Neural progenitor cell (in vitro differentiated cells): Measurements from ENCODE around the gene SFMBT1. TPM values are rescaled to one million over a fixed set of nuclear protein-coding genes. Genes with fewer than 3 reads are reported as not detected.

Experiments
- DNase-seq: peaks from one replicate; pipeline ENCODE4 v3.0.0-alpha.2; 2016; ENCODE audit warnings: low spot score
- H2AFZ ChIP-seq: fragments of 200-600 bp; sonication (generic); replicated peaks from 2 replicates; pipeline ENCODE4 v1.6.1; 2016; ENCODE audit warnings: antibody characterized with exemption
- H3F3A ChIP-seq: fragments of 200-600 bp; sonication (generic); 2 replicates; pipeline ENCODE4 v1.6.1; 2016; ENCODE audit warnings: antibody characterized with exemption, low read depth
- H3K27ac ChIP-seq: fragments of 200-600 bp; sonication (generic); 2 replicates; pipeline ENCODE4 v1.5.1; 2016; ENCODE audit warnings: mild to moderate bottlenecking
- H3K27me3 ChIP-seq: fragments of 200-600 bp; sonication (generic); 2 replicates; pipeline ENCODE4 v1.6.1; 2016; ENCODE audit warnings: mild to moderate bottlenecking, moderate library complexity
- H3K36me3 ChIP-seq: fragments of 200-600 bp; sonication (generic); 2 replicates; pipeline ENCODE4 v1.5.1; 2016
- H3K4me1 ChIP-seq: fragments of 200-600 bp; sonication (generic); 2 replicates; pipeline ENCODE4 v1.6.1; 2016; ENCODE audit warnings: mixed run types
- H3K4me2 ChIP-seq: fragments of 200-600 bp; sonication (generic); 2 replicates; pipeline ENCODE4 v1.6.1; 2016
- H3K4me3 ChIP-seq: fragments of 200-600 bp; sonication (generic); 2 replicates; pipeline ENCODE4 v1.5.1; 2016
- H3K79me2 ChIP-seq: fragments of 200-600 bp; sonication (generic); 2 replicates; pipeline ENCODE4 v1.6.1; 2016; ENCODE audit warnings: low read depth
- H3K9ac ChIP-seq: fragments of 200-600 bp; sonication (generic); 2 replicates; pipeline ENCODE4 v1.6.1; 2016
- H3K9me3 ChIP-seq: fragments of 200-600 bp; sonication (generic); 2 replicates; pipeline ENCODE4 v1.5.1; 2016; ENCODE audit warnings: low read depth
- H4K20me1 ChIP-seq: fragments of 200-600 bp; sonication (generic); 2 replicates; pipeline ENCODE4 v1.6.1; 2016; ENCODE audit warnings: low read depth
- H3K27ac Mint-ChIP-seq: 3 replicates; pipeline ENCODE4 v1.8.0; 2021; ENCODE audit warnings: mixed read lengths
- H3K27me3 Mint-ChIP-seq: 2 replicates; pipeline ENCODE4 v1.8.0; 2022; ENCODE audit warnings: low read depth, mild to moderate bottlenecking, inconsistent platforms, moderate library complexity, mixed read lengths; ENCODE audit not compliant: insufficient read depth
- H3K36me3 Mint-ChIP-seq: 3 replicates; pipeline ENCODE4 v1.8.0; 2021; ENCODE audit warnings: mixed read lengths
- H3K4me1 Mint-ChIP-seq: 3 replicates; pipeline ENCODE4 v1.8.0; 2021; ENCODE audit warnings: mixed read lengths
- H3K4me3 Mint-ChIP-seq: 3 replicates; pipeline ENCODE4 v1.8.0; 2021; ENCODE audit warnings: mild to moderate bottlenecking, moderate library complexity, mixed read lengths
- H3K9me3 Mint-ChIP-seq: 3 replicates; pipeline ENCODE4 v1.8.0; 2020; ENCODE audit warnings: mixed read lengths
- EZH2 ChIP-seq: fragments of 200-600 bp; sonication (generic); IDR thresholded peaks from 2 replicates; pipeline ENCODE4 v1.6.1; 2017; ENCODE audit warnings: antibody characterized with exemption, mild to moderate bottlenecking, moderate library complexity
- EZH2phosphoT487 ChIP-seq: fragments of 200-600 bp; sonication (generic); IDR thresholded peaks from 2 replicates; pipeline ENCODE4 v1.6.1; 2017; ENCODE audit warnings: antibody characterized with exemption
- total RNA-seq: library from RNA; depleted of rRNA; stranded (reverse); fragments of >200 nt; gene quantifications from 2 replicates; pipeline ENCODE4 v1.2.3, GENCODE V29; 2015; ENCODE audit warnings: low replicate concordance
- TF ChIP-seq, protein P1 (sequence below): fragments of 200-600 bp; sonication (generic); IDR thresholded peaks from 2 replicates; pipeline ENCODE4 v1.5.1; 2017; ENCODE audit warnings: antibody characterized with exemption, mild to moderate bottlenecking

Gene SFMBT1
- total RNA-seq, 1 donor from 2014 or later = 18.5 TPM

DNA sequence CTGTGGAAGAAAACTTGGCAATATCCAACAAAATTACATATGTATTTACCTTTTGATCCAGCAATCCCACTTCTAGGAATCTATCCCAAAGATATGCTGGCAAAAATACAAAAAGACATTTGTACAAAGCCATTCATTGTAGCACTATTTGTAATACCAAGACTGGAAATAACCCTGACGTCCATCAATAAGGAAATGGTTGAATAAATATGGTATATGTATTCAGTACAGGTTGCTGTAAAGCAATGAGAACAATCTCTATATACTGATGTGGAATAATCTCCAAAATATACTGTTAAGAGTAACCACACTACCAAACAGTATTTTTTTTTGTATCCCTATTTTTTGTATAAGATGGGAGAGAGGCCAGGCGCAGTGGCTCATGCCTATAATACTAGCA, 83.7 kb downstream of the SFMBT1 start:
- DNase-seq = no peak
- H3K9ac ChIP-seq = no peak overlapping the region
- H3K4me2 ChIP-seq = no peak overlapping the region
- peaks cover 2% of the 10 kb centered on the region for H3K27me3 Mint-ChIP-seq
- H3K4me3 ChIP-seq = no peak overlapping the region
- no peaks in the 10 kb centered on the region for H3K9me3 ChIP-seq
- no peak overlapping the region for H3K27ac ChIP-seq
- H3K36me3 ChIP-seq = no peaks in the 10 kb centered on the region
- H3K36me3 Mint-ChIP-seq = peaks cover 16% of the 10 kb centered on the region
- H3K9me3 Mint-ChIP-seq = peaks cover 5% of the 10 kb centered on the region
- H3K4me3 Mint-ChIP-seq = no peak overlapping the region
- H2AFZ ChIP-seq = no peak overlapping the region
- peaks cover 6% of the 10 kb centered on the region for H3F3A ChIP-seq
- H3K79me2 ChIP-seq = no peaks in the 10 kb centered on the region
- H3K27ac Mint-ChIP-seq = no peak overlapping the region
- H3K27me3 ChIP-seq = no peaks in the 10 kb centered on the region
- no peaks in the 10 kb centered on the region for H3K4me1 Mint-ChIP-seq
- H4K20me1 ChIP-seq = no peaks in the 10 kb centered on the region
- TF ChIP-seq, protein P1, sequence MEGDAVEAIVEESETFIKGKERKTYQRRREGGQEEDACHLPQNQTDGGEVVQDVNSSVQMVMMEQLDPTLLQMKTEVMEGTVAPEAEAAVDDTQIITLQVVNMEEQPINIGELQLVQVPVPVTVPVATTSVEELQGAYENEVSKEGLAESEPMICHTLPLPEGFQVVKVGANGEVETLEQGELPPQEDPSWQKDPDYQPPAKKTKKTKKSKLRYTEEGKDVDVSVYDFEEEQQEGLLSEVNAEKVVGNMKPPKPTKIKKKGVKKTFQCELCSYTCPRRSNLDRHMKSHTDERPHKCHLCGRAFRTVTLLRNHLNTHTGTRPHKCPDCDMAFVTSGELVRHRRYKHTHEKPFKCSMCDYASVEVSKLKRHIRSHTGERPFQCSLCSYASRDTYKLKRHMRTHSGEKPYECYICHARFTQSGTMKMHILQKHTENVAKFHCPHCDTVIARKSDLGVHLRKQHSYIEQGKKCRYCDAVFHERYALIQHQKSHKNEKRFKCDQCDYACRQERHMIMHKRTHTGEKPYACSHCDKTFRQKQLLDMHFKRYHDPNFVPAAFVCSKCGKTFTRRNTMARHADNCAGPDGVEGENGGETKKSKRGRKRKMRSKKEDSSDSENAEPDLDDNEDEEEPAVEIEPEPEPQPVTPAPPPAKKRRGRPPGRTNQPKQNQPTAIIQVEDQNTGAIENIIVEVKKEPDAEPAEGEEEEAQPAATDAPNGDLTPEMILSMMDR = no peak
- TF ChIP-seq EZH2phosphoT487 (no peak), EZH2 (no peak)
- peaks cover 7% of the 10 kb centered on the region for H3K4me1 ChIP-seq

DNA sequence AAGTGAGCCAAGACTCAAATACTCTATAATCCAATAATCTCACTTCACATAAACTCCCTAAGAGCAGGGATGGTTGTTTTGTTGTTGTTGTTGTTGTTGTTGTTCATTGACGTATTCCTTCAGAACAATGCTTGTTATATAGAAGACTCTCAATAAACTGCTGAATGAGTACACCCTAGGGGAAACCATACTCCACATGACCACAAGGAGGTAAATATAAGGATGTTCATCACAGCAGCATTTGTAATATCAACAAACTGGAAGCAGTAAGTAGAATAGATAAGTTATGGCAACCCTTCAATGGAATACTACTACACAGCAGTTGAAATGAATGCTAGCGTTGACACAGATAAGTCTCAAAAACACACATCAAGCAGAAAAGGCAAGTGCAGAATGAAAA, 86.1 kb downstream of the SFMBT1 start:
- Histone ChIP-seq H3F3A (peaks cover 6% of the 10 kb centered on the region), H2AFZ (no peak overlapping the region), H3K4me2 (no peak overlapping the region), H3K79me2 (no peaks in the 10 kb centered on the region), H3K36me3 (no peaks in the 10 kb centered on the region), H3K9me3 (no peaks in the 10 kb centered on the region), H3K4me1 (peaks cover 7% of the 10 kb centered on the region), H4K20me1 (no peaks in the 10 kb centered on the region), H3K9ac (no peak overlapping the region), H3K27ac (no peak overlapping the region), H3K4me3 (no peak overlapping the region), H3K27me3 (no peaks in the 10 kb centered on the region)
- H3K27me3 Mint-ChIP-seq = no peaks in the 10 kb centered on the region
- no peak for DNase-seq
- peaks cover 14% of the 10 kb centered on the region for H3K36me3 Mint-ChIP-seq
- H3K4me1 Mint-ChIP-seq = no peaks in the 10 kb centered on the region
- TF ChIP-seq, protein P1 = no peak
- TF ChIP-seq EZH2 (no peak), EZH2phosphoT487 (no peak)
- H3K27ac Mint-ChIP-seq = no peak overlapping the region
- H3K9me3 Mint-ChIP-seq = peaks cover 7% of the 10 kb centered on the region
- no peak overlapping the region for H3K4me3 Mint-ChIP-seq

DNA sequence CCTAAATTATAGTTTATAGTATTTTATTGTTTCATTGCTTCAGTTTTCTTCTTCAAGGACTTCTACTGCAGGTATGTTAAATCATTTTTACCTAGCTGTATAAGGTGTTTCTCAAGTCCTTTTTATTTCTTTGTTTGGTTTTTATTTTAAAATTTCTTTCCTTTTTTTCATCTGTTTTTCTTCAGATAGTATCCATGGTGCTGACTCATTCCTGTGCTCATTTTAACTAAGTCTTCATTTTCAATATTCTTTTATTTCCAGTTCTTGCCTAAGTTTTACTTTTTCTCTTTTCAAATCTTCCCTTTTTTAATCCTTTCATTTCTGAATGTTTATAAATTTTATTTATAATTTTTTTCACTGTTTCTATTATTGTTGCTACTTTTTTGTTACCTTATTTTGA, 106.3 kb downstream of the SFMBT1 start:
- H3K9me3 Mint-ChIP-seq = no peaks in the 10 kb centered on the region
- no peaks in the 10 kb centered on the region for H3K79me2 ChIP-seq
- H3K27ac ChIP-seq = no peak overlapping the region
- no peaks in the 10 kb centered on the region for H3K27me3 Mint-ChIP-seq
- TF ChIP-seq, protein P1 = no peak
- TF ChIP-seq EZH2phosphoT487 (no peak), EZH2 (no peak)
- no peak overlapping the region for H2AFZ ChIP-seq
- H3K4me3 Mint-ChIP-seq = no peak overlapping the region
- DNase-seq = no peak
- H3K9me3 ChIP-seq = no peaks in the 10 kb centered on the region
- peaks cover 8% of the 10 kb centered on the region for H3K36me3 Mint-ChIP-seq
- H3F3A ChIP-seq = peaks cover 3% of the 10 kb centered on the region
- H4K20me1 ChIP-seq = no peaks in the 10 kb centered on the region
- H3K27ac Mint-ChIP-seq = no peak overlapping the region
- H3K27me3 ChIP-seq = no peaks in the 10 kb centered on the region
- H3K4me1 Mint-ChIP-seq = peaks cover 2% of the 10 kb centered on the region
- peaks cover 9% of the 10 kb centered on the region for H3K4me1 ChIP-seq
- no peak overlapping the region for H3K9ac ChIP-seq
- no peaks in the 10 kb centered on the region for H3K36me3 ChIP-seq
- H3K4me2 ChIP-seq = no peak overlapping the region
- H3K4me3 ChIP-seq = no peak overlapping the region
